Chondrocyte (in vitro differentiated cells): ENCODE data around the gene TEX52. TPM values are rescaled to one million over a fixed set of nuclear protein-coding genes. Genes with fewer than 3 reads are reported as not detected.
A peak's percentile ranks its signal among the peaks of the same experiment; 100 is the strongest.

Experiments used
- DNase-seq: peaks from one replicate; pipeline ENCODE4 v3.0.0; 2021; ENCODE audit warnings: mixed read lengths, low spot score
- H3K27ac Mint-ChIP-seq: one replicate; pipeline ENCODE4 v1.8.0; 2021; ENCODE audit warnings: mild to moderate bottlenecking, moderate library complexity, mixed read lengths; ENCODE audit not compliant: unreplicated experiment
- H3K27me3 Mint-ChIP-seq: 2 replicates; pipeline ENCODE4 v1.8.0; 2021; ENCODE audit warnings: low read depth, mixed read lengths
- H3K36me3 Mint-ChIP-seq: 2 replicates; pipeline ENCODE4 v1.8.0; 2021; ENCODE audit warnings: low read depth, mixed read lengths
- H3K4me1 Mint-ChIP-seq: 2 replicates; pipeline ENCODE4 v1.8.0; 2021; ENCODE audit warnings: low read depth, mild to moderate bottlenecking, mixed read lengths
- H3K4me3 Mint-ChIP-seq: one replicate; pipeline ENCODE4 v1.8.0; 2021; ENCODE audit warnings: mild to moderate bottlenecking, moderate library complexity, mixed read lengths; ENCODE audit not compliant: unreplicated experiment
- H3K9me3 Mint-ChIP-seq: 2 replicates; pipeline ENCODE4 v1.8.0; 2021; ENCODE audit warnings: low read depth, mixed read lengths
- CTCF ChIP-seq: fragments of 200-600 bp; sonication (generic); IDR thresholded peaks from 2 replicates; pipeline ENCODE4 v1.5.0; 2021; ENCODE audit warnings: antibody characterized with exemption, mild to moderate bottlenecking, moderate library complexity
- total RNA-seq: library from RNA; stranded (reverse); gene quantifications from 3 replicates; pipeline ENCODE4 v1.2.1, GENCODE V29; 2021

TEX52 gene
- total RNA-seq, 1 donor from 2014 or later: not detected

GRCh38 chr12:2811801-2812200 is 45.0 kb downstream of the TEX52 start:
- peaks cover 30% of the 10 kb centered on the region for H3K4me1 Mint-ChIP-seq
- peak overlapping the region; percentile 99 for H3K4me3 Mint-ChIP-seq
- H3K36me3 Mint-ChIP-seq: no peaks in the 10 kb centered on the region
- H3K27ac Mint-ChIP-seq: peak overlapping the region; percentile 100
- no peaks in the 10 kb centered on the region for H3K9me3 Mint-ChIP-seq
- no peak for TF ChIP-seq CTCF
- no peaks in the 10 kb centered on the region for H3K27me3 Mint-ChIP-seq
- no peak for DNase-seq

- no peak overlapping the region for H3K27ac Mint-ChIP-seq
Measured at GRCh38 chr12:2806700-2807099, 50.1 kb downstream of the TEX52 start.

GRCh38 chr12:2805143-2805520 is 51.7 kb downstream of the TEX52 start:
- no peak for DNase-seq
- no peak for TF ChIP-seq CTCF
- H3K36me3 Mint-ChIP-seq: peaks cover 20% of the 10 kb centered on the region
- no peaks in the 10 kb centered on the region for H3K9me3 Mint-ChIP-seq
- peak overlapping the region; percentile 82 for H3K27ac Mint-ChIP-seq
- H3K27me3 Mint-ChIP-seq: no peaks in the 10 kb centered on the region
- H3K4me3 Mint-ChIP-seq: peak overlapping the region; percentile 53
- peaks cover 39% of the 10 kb centered on the region for H3K4me1 Mint-ChIP-seq

More at GRCh38 chr12:2806700-2807099, 50.1 kb downstream of the TEX52 start:
- H3K9me3 Mint-ChIP-seq: no peaks in the 10 kb centered on the region
- peaks cover 41% of the 10 kb centered on the region for H3K4me1 Mint-ChIP-seq
- H3K4me3 Mint-ChIP-seq: no peak overlapping the region
- no peak for DNase-seq
- peaks cover 14% of the 10 kb centered on the region for H3K36me3 Mint-ChIP-seq
- no peaks in the 10 kb centered on the region for H3K27me3 Mint-ChIP-seq
- TF ChIP-seq CTCF: no peak

- H3K36me3 Mint-ChIP-seq: peaks cover 25% of the 10 kb centered on the region
Measured at GRCh38 chr12:2804393-2805142, 52.3 kb downstream of the TEX52 start.

More at GRCh38 chr12:2804393-2805142, 52.3 kb downstream of the TEX52 start:
- Mint-ChIP-seq H3K9me3 (no peaks in the 10 kb centered on the region), H3K4me1 (peaks cover 39% of the 10 kb centered on the region), H3K27ac (peak overlapping the region; percentile 82), H3K4me3 (peak overlapping the region; percentile 27), H3K27me3 (no peaks in the 10 kb centered on the region)
- DNase-seq: no peak
- TF ChIP-seq CTCF: no peak
